HUDEP-2 (cell line): ENCODE measurements around the gene ABCG1.
"Not testable (repeated sequence)": the region's sequence is repeated elsewhere in the genome, so short reads cannot be mapped to it uniquely, and the experiment has no call there.

Experiments used
- DNase-seq, 76 experiments: peaks; one replicate each; lab custom pipeline; 2025; ENCODE audit not compliant: unreplicated experiment in 76 of 76; lab: John Stamatoyannopoulos, UW

ABCG1 gene

GRCh38 chr21:42287193-42288083, 68.5 kb downstream of the ABCG1 start:
- no peak for DNase-seq

GRCh38 chr21:42288962-42289361, 70.0 kb downstream of the ABCG1 start:
- no peak for DNase-seq

- no peak for DNase-seq
Measured at GRCh38 chr21:42289926-42290325, 71.0 kb downstream of the ABCG1 start.

GRCh38 chr21:42290505-42290904, 71.6 kb downstream of the ABCG1 start:
- no peak for DNase-seq

GRCh38 chr21:42291003-42291750, 72.2 kb downstream of the ABCG1 start:
- no peak for DNase-seq

GRCh38 chr21:42291751-42292562, 73.0 kb downstream of the ABCG1 start:
- no peak for DNase-seq

- not testable (repeated sequence) for DNase-seq
Measured at GRCh38 chr21:42292563-42293142, 73.7 kb downstream of the ABCG1 start.

GRCh38 chr21:42293649-42294272, 74.8 kb downstream of the ABCG1 start:
- DNase-seq = no peak

GRCh38 chr21:42294273-42294880, 75.4 kb downstream of the ABCG1 start:
- DNase-seq = no peak

GRCh38 chr21:42295845-42296244, 76.9 kb downstream of the ABCG1 start:
- DNase-seq = no peak

- no peak for DNase-seq
Measured at GRCh38 chr21:42296501-42296900, 77.6 kb downstream of the ABCG1 start.

GRCh38 chr21:42297377-42297776, 78.4 kb downstream of the ABCG1 start:
- DNase-seq = no peak

GRCh38 chr21:42298237-42298636, 79.3 kb downstream of the ABCG1 start:
- DNase-seq = no peak

GRCh38 chr21:42298657-42299056, 79.7 kb downstream of the ABCG1 start:
- DNase-seq = no peak

GRCh38 chr21:42299324-42300044, 80.5 kb downstream of the ABCG1 start:
- DNase-seq = no peak

GRCh38 chr21:42300045-42300583, 81.2 kb downstream of the ABCG1 start:
- no peak for DNase-seq

GRCh38 chr21:42300956-42301355, 82.0 kb downstream of the ABCG1 start:
- no peak for DNase-seq

- DNase-seq = no peak
Measured at GRCh38 chr21:42301371-42302075, 82.6 kb downstream of the ABCG1 start.
